ENCODE results near the gene TPPP2. TPM values are rescaled to one million over a fixed set of nuclear protein-coding genes. Genes with fewer than 3 reads are reported as not detected.

TPPP2 gene
- total RNA-seq, 1 experiment from 2014 or later, result not detected

- DNase-seq (ENCODE audit: unreplicated experiment), result no peak
- no peak for TF ChIP-seq CTCF (IDR thresholded peaks at IDR 0.05; ENCODE audit: unreplicated experiment)
- peaks cover 6% of the 10 kb centered on the region for H3K4me1 Mint-ChIP-seq (ENCODE audit: insufficient read depth, unreplicated experiment)
- H3K36me3 Mint-ChIP-seq (ENCODE audit: insufficient read depth, unreplicated experiment), result peaks cover 7% of the 10 kb centered on the region
- intact Hi-C loops (cut with micrococcal nuclease), result no loop called here
- POLR2A ChIA-PET, result interaction anchor here (1.1 kb wide), 1 partner anchor 24 kb away, joined by 3 read pairs; no protein-coding TSS in a partner anchor
- H3K27me3 Mint-ChIP-seq (ENCODE audit: insufficient read depth, unreplicated experiment), result no peaks in the 10 kb centered on the region
- CTCF ChIA-PET, result interaction anchor here (8.4 kb wide), 1 partner anchor 15 kb away, joined by 60 read pairs; no protein-coding TSS in a partner anchor
- no TSS peak for BruUV-seq (replicated peaks)
- no peak overlapping the region for H3K27ac Mint-ChIP-seq (ENCODE audit: low read depth, unreplicated experiment)
- no peak overlapping the region for H3K4me3 Mint-ChIP-seq (ENCODE audit: unreplicated experiment)
- H3K9me3 Mint-ChIP-seq (ENCODE audit: unreplicated experiment), result no peaks in the 10 kb centered on the region
Observed at GRCh38 chr14:21077672-21078071, 47.7 kb downstream of the TPPP2 start.

- DNase-seq (ENCODE audit: unreplicated experiment), result no peak
- Mint-ChIP-seq H3K4me1 (ENCODE audit: insufficient read depth, unreplicated experiment) (peaks cover 4% of the 10 kb centered on the region), H3K27me3 (ENCODE audit: insufficient read depth, unreplicated experiment) (no peaks in the 10 kb centered on the region), H3K9me3 (ENCODE audit: unreplicated experiment) (no peaks in the 10 kb centered on the region), H3K4me3 (ENCODE audit: unreplicated experiment) (no peak overlapping the region), H3K36me3 (ENCODE audit: insufficient read depth, unreplicated experiment) (peaks cover 8% of the 10 kb centered on the region), H3K27ac (ENCODE audit: low read depth, unreplicated experiment) (no peak overlapping the region)
- intact Hi-C loops (cut with micrococcal nuclease), result no loop called here
- CTCF ChIA-PET, result interaction anchor here (1.1 to 8.4 kb wide), 3 partner anchors 11 to 64 kb away, joined by 4 to 60 read pairs (median 7); no protein-coding TSS in a partner anchor
- POLR2A ChIA-PET, result no interaction called here
- BruUV-seq (replicated peaks), result no TSS peak
- no peak for TF ChIP-seq CTCF (IDR thresholded peaks at IDR 0.05; ENCODE audit: unreplicated experiment)
Observed at GRCh38 chr14:21078287-21078686, 48.3 kb downstream of the TPPP2 start.

GRCh38 chr14:21078726-21079125 is 48.7 kb downstream of the TPPP2 start:
- intact Hi-C loops (cut with micrococcal nuclease), result no loop called here
- DNase-seq (ENCODE audit: unreplicated experiment), result no peak
- Mint-ChIP-seq H3K4me3 (ENCODE audit: unreplicated experiment) (no peak overlapping the region), H3K9me3 (ENCODE audit: unreplicated experiment) (no peaks in the 10 kb centered on the region), H3K4me1 (ENCODE audit: insufficient read depth, unreplicated experiment) (no peaks in the 10 kb centered on the region), H3K36me3 (ENCODE audit: insufficient read depth, unreplicated experiment) (peaks cover 5% of the 10 kb centered on the region), H3K27ac (ENCODE audit: low read depth, unreplicated experiment) (no peak overlapping the region), H3K27me3 (ENCODE audit: insufficient read depth, unreplicated experiment) (no peaks in the 10 kb centered on the region)
- POLR2A ChIA-PET, result no interaction called here
- CTCF ChIA-PET, result interaction anchor here (0.6 to 8.4 kb wide), 5 partner anchors 11 to 255 kb away, joined by 3 to 60 read pairs (median 4); no protein-coding TSS in a partner anchor
- no TSS peak for BruUV-seq (replicated peaks)
- no peak for TF ChIP-seq CTCF (IDR thresholded peaks at IDR 0.05; ENCODE audit: unreplicated experiment)

- POLR2A ChIA-PET, result interaction anchor here (0.6 kb wide), 1 partner anchor 22 kb away, joined by 6 read pairs; no protein-coding TSS in a partner anchor
- intact Hi-C loops (cut with micrococcal nuclease), result no loop called here
- no peak for TF ChIP-seq CTCF (IDR thresholded peaks at IDR 0.05; ENCODE audit: unreplicated experiment)
- CTCF ChIA-PET, result interaction anchor here (0.8 to 8.4 kb wide), 5 partner anchors 11 to 23 kb away, joined by 3 to 60 read pairs (median 5); no protein-coding TSS in a partner anchor
- no peak overlapping the region for H3K4me3 Mint-ChIP-seq (ENCODE audit: unreplicated experiment)
- H3K9me3 Mint-ChIP-seq (ENCODE audit: unreplicated experiment), result no peaks in the 10 kb centered on the region
- H3K27me3 Mint-ChIP-seq (ENCODE audit: insufficient read depth, unreplicated experiment), result no peaks in the 10 kb centered on the region
- DNase-seq (ENCODE audit: unreplicated experiment), result no peak
- peaks cover 6% of the 10 kb centered on the region for H3K4me1 Mint-ChIP-seq (ENCODE audit: insufficient read depth, unreplicated experiment)
- peaks cover 5% of the 10 kb centered on the region for H3K36me3 Mint-ChIP-seq (ENCODE audit: insufficient read depth, unreplicated experiment)
- no peak overlapping the region for H3K27ac Mint-ChIP-seq (ENCODE audit: low read depth, unreplicated experiment)
- BruUV-seq (replicated peaks), result no TSS peak
Observed at GRCh38 chr14:21081521-21082142, 51.6 kb downstream of the TPPP2 start.

Small RNAs within 50 kb of the gene (microRNA-seq; reads per million reads assigned to microRNA genes)
- gene MIR6717, result not detected

Other genes with a start within 250 kb of the TPPP2 start
- gene RNASE6, start 248.9 kb upstream of the TPPP2 start, total RNA-seq (2022), result not detected in 2 replicates
- gene RNASE1, start 227.4 kb upstream of the TPPP2 start, total RNA-seq (2022), result not detected in 2 replicates
- not detected in 2 replicates for gene RNASE3, start 138.8 kb upstream of the TPPP2 start, total RNA-seq (2022)
- gene RNASE2, start 74.7 kb upstream of the TPPP2 start, total RNA-seq (2022), result not detected in 2 replicates
- 62.4 and 70.2 TPM in 2 replicates for gene METTL17, start 40.2 kb upstream of the TPPP2 start, total RNA-seq (2022)
- not detected in 2 replicates for gene SLC39A2, start 30.9 kb upstream of the TPPP2 start, total RNA-seq (2022)
- 0.81 and 0.82 TPM in 2 replicates for gene NDRG2, start 5.2 kb upstream of the TPPP2 start, total RNA-seq (2022)
- gene RNASE13, start 4.6 kb downstream of the TPPP2 start, total RNA-seq (2022), result not detected in 2 replicates
- 10.9 and 11.8 TPM in 2 replicates for gene RNASE7, start 12.1 kb downstream of the TPPP2 start, total RNA-seq (2022)
- gene RNASE8, start 27.6 kb downstream of the TPPP2 start, total RNA-seq (2022), result not detected in 2 replicates
- gene ARHGEF40, start 40.1 kb downstream of the TPPP2 start, total RNA-seq (2022), result 3.6 and 6.7 TPM in 2 replicates
- 18.4 and 33.8 TPM in 2 replicates for gene ZNF219, start 68.4 kb downstream of the TPPP2 start, total RNA-seq (2022)
- gene TMEM253, start 70.8 kb downstream of the TPPP2 start, total RNA-seq (2022), result 0.59 and 1.6 TPM in 2 replicates
- not detected in 2 replicates for gene OR5AU1, start 125.8 kb downstream of the TPPP2 start, total RNA-seq (2022)
- 882 and 1,027 TPM in 2 replicates for gene HNRNPC, start 239.2 kb downstream of the TPPP2 start, total RNA-seq (2022)
- gene RPGRIP1, start 249.9 kb downstream of the TPPP2 start, total RNA-seq (2022), result not detected in 2 replicates

Data from MCF 10A (cell line).